Calu3 (cell line): Measurements from ENCODE around the gene TIGD2. TPM values are rescaled to one million over a fixed set of nuclear protein-coding genes. Genes with fewer than 3 reads are reported as not detected.

Experiments used
- Bru-seq: library from RNA; stranded (reverse); fragments of 400-500 nt; gene quantifications from one replicate; lab custom pipeline; 2021; lab: Mats Ljungman, UMichigan
- BruChase-seq, 2 experiments: library from RNA; stranded (reverse); fragments of 400-500 nt; gene quantifications; one replicate each; lab custom pipeline; 2021; lab: Mats Ljungman, UMichigan
- BruUV-seq: library from RNA; stranded (reverse); fragments of 400-500 nt; replicated peaks from 2 replicates; lab custom pipeline; 2021; lab: Mats Ljungman, UMichigan
- CTCF ChIA-PET: fragments of 300-600 bp; sonication (Branson Sonifier 250); formaldehyde crosslinking; loops from one replicate; lab custom pipeline; 2022; ENCODE audit warnings: antibody characterized with exemption; lab: Charles Lee
- DNase-seq: peaks from one replicate; pipeline ENCODE4 v3.0.0; 2022
- H3K27ac Mint-ChIP-seq: one replicate; pipeline ENCODE4 v1.8.0; 2022; ENCODE audit warnings: mixed read lengths; ENCODE audit not compliant: unreplicated experiment
- H3K27me3 Mint-ChIP-seq: one replicate; pipeline ENCODE4 v1.8.0; 2022; ENCODE audit warnings: mixed read lengths; ENCODE audit not compliant: unreplicated experiment
- H3K36me3 Mint-ChIP-seq: one replicate; pipeline ENCODE4 v1.8.0; 2022; ENCODE audit warnings: mild to moderate bottlenecking, moderate library complexity, mixed read lengths; ENCODE audit not compliant: insufficient read depth, unreplicated experiment
- H3K4me1 Mint-ChIP-seq: one replicate; pipeline ENCODE4 v1.8.0; 2022; ENCODE audit warnings: mild to moderate bottlenecking, low read depth, mixed read lengths; ENCODE audit not compliant: unreplicated experiment
- H3K4me3 Mint-ChIP-seq: one replicate; pipeline ENCODE4 v1.8.0; 2022; ENCODE audit warnings: mild to moderate bottlenecking, low read depth, moderate library complexity, mixed read lengths; ENCODE audit not compliant: unreplicated experiment
- H3K9me3 Mint-ChIP-seq: one replicate; pipeline ENCODE4 v1.8.0; 2022; ENCODE audit warnings: low read depth, mixed read lengths; ENCODE audit not compliant: unreplicated experiment
- CTCF ChIP-seq: fragments of 200-600 bp; IDR thresholded peaks from one replicate; pipeline ENCODE4 v1.8.0; 2022; ENCODE audit warnings: antibody characterized with exemption; ENCODE audit not compliant: unreplicated experiment
- intact Hi-C: fragments of 100-400 bp; cut with micrococcal nuclease; formaldehyde crosslinking; loops from one replicate; pipeline ENCODE4 v1.10.0; 2022; ENCODE audit not compliant: unreplicated experiment
- long read RNA-seq: library from polyadenylated mRNA; stranded (forward); transcript quantifications from one replicate; pipeline ENCODE4 v2.0.0, GENCODE V29; 2022
- total RNA-seq: library from RNA; stranded (reverse); gene quantifications from 2 replicates; pipeline ENCODE4 v1.2.3, GENCODE V29; 2022

The TIGD2 gene
- total RNA-seq (9.8 and 11.4 TPM in 2 replicates), Bru-seq, nascent RNA (percentile 77 among the genes with signal in this experiment), BruChase-seq, experiment 1, labeled RNA remaining after a 6-hour chase (percentile 75 among the genes with signal in this experiment), BruChase-seq, experiment 2, labeled RNA remaining after a 2-hour chase (percentile 92 among the genes with signal in this experiment)
- long read RNA-seq, transcript TIGD2-202 (2 exons, 3,217 nt), result major isoform, 9 of 10 reads
- long read RNA-seq, partial matches to known transcripts, result 0 of 10 reads
- long read RNA-seq, other reads (novel, unspliced or antisense), result 0 of 10 reads

- Mint-ChIP-seq H3K4me3 (peak within 1 kb of the TSS; percentile 93), H3K4me1 (peaks cover 26% of the 10 kb centered on the region), H3K27me3 (no peaks in the 10 kb centered on the region), H3K27ac (peak within 1 kb of the TSS; percentile 77), H3K9me3 (peaks cover 3% of the 10 kb centered on the region), H3K36me3 (peaks cover 30% of the 10 kb centered on the region)
- peak; percentile 60 for TF ChIP-seq CTCF
- intact Hi-C loops, result loop anchor here (5.0 kb wide), 2 partner anchors 54 to 289 kb away; partner anchors contain the start of gene FAM13A
- BruUV-seq, result no TSS peak
- CTCF ChIA-PET, result interaction anchor here (0.6 kb wide), 1 partner anchor 11 kb away, joined by 4 read pairs; no protein-coding TSS in a partner anchor
- DNase-seq, result peak; percentile 86
Observed at GRCh38 chr4:89110986-89111832, at the start of gene TIGD2. Gene TIGD2 (plus strand): TSS chr4:89111533. CDS start chr4:89112975, 1,442 bp downstream.

- DNase-seq, result no peak
- Mint-ChIP-seq H3K9me3 (peaks cover 3% of the 10 kb centered on the region), H3K4me3 (no peak overlapping the region), H3K4me1 (no peaks in the 10 kb centered on the region), H3K36me3 (no peaks in the 10 kb centered on the region), H3K27ac (no peak overlapping the region), H3K27me3 (no peaks in the 10 kb centered on the region)
- BruUV-seq, result no TSS peak
- no peak for TF ChIP-seq CTCF
- intact Hi-C loops, result no loop called here
- CTCF ChIA-PET, result interaction anchor here (0.6 kb wide), 1 partner anchor 36 kb away, joined by 3 read pairs; no protein-coding TSS in a partner anchor
Observed at GRCh38 chr4:89064848-89065247, 46.5 kb upstream of the TIGD2 start.

GRCh38 chr4:89067417-89067816 lies 43.9 kb upstream of the TIGD2 start:
- DNase-seq, result no peak
- no TSS peak for BruUV-seq
- H3K27ac Mint-ChIP-seq, result no peak overlapping the region
- no peaks in the 10 kb centered on the region for H3K4me1 Mint-ChIP-seq
- CTCF ChIA-PET, result interaction anchor here (0.6 kb wide), 1 partner anchor 13 kb away, joined by 3 read pairs; no protein-coding TSS in a partner anchor
- H3K27me3 Mint-ChIP-seq, result no peaks in the 10 kb centered on the region
- intact Hi-C loops, result no loop called here
- no peak overlapping the region for H3K4me3 Mint-ChIP-seq
- H3K9me3 Mint-ChIP-seq, result no peaks in the 10 kb centered on the region
- TF ChIP-seq CTCF, result no peak
- no peaks in the 10 kb centered on the region for H3K36me3 Mint-ChIP-seq

GRCh38 chr4:89069481-89069880 lies 41.9 kb upstream of the TIGD2 start:
- intact Hi-C loops, result no loop called here
- CTCF ChIA-PET, result no interaction called here
- H3K9me3 Mint-ChIP-seq, result no peaks in the 10 kb centered on the region
- H3K36me3 Mint-ChIP-seq, result no peaks in the 10 kb centered on the region
- no peak overlapping the region for H3K4me3 Mint-ChIP-seq
- BruUV-seq, result no TSS peak
- no peak for TF ChIP-seq CTCF
- no peaks in the 10 kb centered on the region for H3K4me1 Mint-ChIP-seq
- no peaks in the 10 kb centered on the region for H3K27me3 Mint-ChIP-seq
- DNase-seq, result no peak
- no peak overlapping the region for H3K27ac Mint-ChIP-seq
